CD14-positive monocyte (primary cell): Measurements from ENCODE around the gene ARL14EPL. TPM values are rescaled to one million over a fixed set of nuclear protein-coding genes. Genes with fewer than 3 reads are reported as not detected.

ENCODE experiments used
- DNase-seq, 3 donors: peaks; one replicate each; pipeline ENCODE4 v3.0.0-alpha.2; 2011 to 2022
- H2AFZ ChIP-seq: 2 replicates; pipeline ENCODE4 v1.6.0; 2012; ENCODE audit warnings: mild to moderate bottlenecking, low read depth, low read length, inconsistent platforms; ENCODE audit not compliant: insufficient read depth, poor library complexity, severe bottlenecking
- H3K27ac ChIP-seq, 2 donors: 1 replicate in 1 of 2; 2 replicates in 1 of 2; pipeline ENCODE4 v1.5.1; 2012 to 2013; ENCODE audit warnings: low read length in 2 of 2, control low read depth in 1 of 2, inconsistent platforms in 1 of 2, low read depth in 1 of 2, mild to moderate bottlenecking in 1 of 2
- H3K27me3 ChIP-seq, 2 donors: one replicate each; pipeline versions ENCODE4 v1.6.0 to v1.6.1; 2011 to 2013; ENCODE audit warnings: low read length in 2 of 2; ENCODE audit not compliant: control insufficient read depth in 2 of 2, insufficient read depth in 2 of 2
- H3K36me3 ChIP-seq, 2 donors: replicated peaks in 1 of 2; 1 replicate in 1 of 2; 2 replicates in 1 of 2; pipeline versions ENCODE4 v1.5.1 to v1.6.1; 2012 to 2013; ENCODE audit warnings: low read length in 2 of 2, control low read depth in 1 of 2, inconsistent platforms in 1 of 2, mild to moderate bottlenecking in 1 of 2; ENCODE audit not compliant: insufficient read depth in 2 of 2, control insufficient read depth in 1 of 2
- H3K4me1 ChIP-seq, 2 donors: 1 replicate in 1 of 2; 2 replicates in 1 of 2; pipeline versions ENCODE4 v1.5.1 to v1.6.1; 2012 to 2013; ENCODE audit warnings: low read length in 2 of 2, control low read depth in 1 of 2, inconsistent platforms in 1 of 2, mild to moderate bottlenecking in 1 of 2, moderate library complexity in 1 of 2; ENCODE audit not compliant: insufficient read depth in 2 of 2, control insufficient read depth in 1 of 2
- H3K4me2 ChIP-seq: replicated peaks from 2 replicates; pipeline ENCODE3; 2012; ENCODE audit warnings: low read length, moderate library complexity, mild to moderate bottlenecking; ENCODE audit not compliant: poor library complexity, severe bottlenecking; ENCODE audit errors: extremely low read depth
- H3K4me3 ChIP-seq, 3 experiments: fragments of 200-600 bp in 1 of 3; sonication (generic) in 1 of 3; replicated peaks in 1 of 3; 1 replicate in 2 of 3; 2 replicates in 1 of 3; pipeline ENCODE4 v1.5.1; 2011 to 2013; ENCODE audit warnings: low read length in 3 of 3, mild to moderate bottlenecking in 3 of 3, control low read depth in 2 of 3, low read depth in 2 of 3, inconsistent platforms in 1 of 3, moderate library complexity in 1 of 3
- H3K79me2 ChIP-seq: 2 replicates; pipeline ENCODE4 v1.6.0; 2012; ENCODE audit warnings: mild to moderate bottlenecking, control low read depth, inconsistent platforms, low read length, moderate library complexity; ENCODE audit not compliant: insufficient read depth
- H3K9ac ChIP-seq: 2 replicates; pipeline ENCODE4 v1.6.0; 2017; ENCODE audit warnings: low read length, mild to moderate bottlenecking; ENCODE audit not compliant: insufficient read depth, poor library complexity, severe bottlenecking
- H3K9me3 ChIP-seq, 2 donors: replicated peaks in 1 of 2; 1 replicate in 1 of 2; 2 replicates in 1 of 2; pipeline versions ENCODE4 v1.5.1 to v1.6.1; 2012 to 2013; ENCODE audit warnings: low read length in 2 of 2, control low read depth in 1 of 2; ENCODE audit not compliant: control insufficient read depth in 1 of 2, insufficient read depth in 1 of 2
- H4K20me1 ChIP-seq: 2 replicates; pipeline ENCODE4 v1.6.0; 2012; ENCODE audit warnings: mild to moderate bottlenecking, low read length, control low read depth, moderate library complexity; ENCODE audit not compliant: insufficient read depth
- H3K27ac Mint-ChIP-seq, 7 donors: one replicate each; pipeline ENCODE4 v1.8.0; 2020; ENCODE audit warnings: mild to moderate bottlenecking in 7 of 7, mixed read lengths in 7 of 7, moderate library complexity in 6 of 7, inconsistent platforms in 2 of 7
- H3K27me3 Mint-ChIP-seq, 3 donors: one replicate each; pipeline ENCODE4 v1.8.0; 2021 to 2022; ENCODE audit warnings: low read depth in 3 of 3, mild to moderate bottlenecking in 3 of 3, mixed read lengths in 3 of 3, moderate library complexity in 3 of 3, inconsistent platforms in 1 of 3
- H3K36me3 Mint-ChIP-seq, 2 donors: one replicate each; pipeline ENCODE4 v1.8.0; 2020; ENCODE audit warnings: mixed read lengths in 2 of 2, inconsistent platforms in 1 of 2, mild to moderate bottlenecking in 1 of 2
- H3K4me1 Mint-ChIP-seq: one replicate; pipeline ENCODE4 v1.8.0; 2020; ENCODE audit warnings: mild to moderate bottlenecking, mixed read lengths
- H3K4me3 Mint-ChIP-seq, 2 donors: one replicate each; pipeline ENCODE4 v1.8.0; 2020; ENCODE audit warnings: mild to moderate bottlenecking in 2 of 2, mixed read lengths in 2 of 2, moderate library complexity in 1 of 2
- H3K9me3 Mint-ChIP-seq, 7 donors: one replicate each; pipeline ENCODE4 v1.8.0; 2020 to 2022; ENCODE audit warnings: mixed read lengths in 7 of 7, mild to moderate bottlenecking in 6 of 7, moderate library complexity in 6 of 7, inconsistent platforms in 2 of 7
- CTCF ChIP-seq: fragments of 200-600 bp; IDR thresholded peaks from one replicate; pipeline ENCODE4 v1.8.0; 2022; ENCODE audit warnings: antibody characterized with exemption, mild to moderate bottlenecking
- WGBS: methylation state at CpG from one replicate; pipeline ENCODE4 v1.1.5; 2013; ENCODE audit warnings: missing lambda C conversion rate; ENCODE audit not compliant: insufficient coverage; 5-methylcytosine and 5-hydroxymethylcytosine counted together
- intact Hi-C, 2 donors: fragments of 100-400 bp; cut with micrococcal nuclease; formaldehyde crosslinking; loops; one replicate each; pipeline versions ENCODE4 v1.15.0 to v1.15.1; 2023
- polyA plus RNA-seq, 3 donors: library from polyadenylated mRNA; depleted of rRNA in 1 of 3; unstranded in 2 of 3; stranded (reverse) in 1 of 3; fragments of 300-500 nt in 2 of 3; fragments of >200 nt in 1 of 3; fragmentation: Illumina TruSeq in 2 of 3; gene quantifications; 1 replicate in 2 of 3; 2 replicates in 1 of 3; pipeline ENCODE4 v1.2.3, GENCODE V29; 2012 to 2021

The ARL14EPL gene
- polyA plus RNA-seq, 3 donors, result 0.11 TPM; not detected in 2

- Mint-ChIP-seq H3K4me3 (no peak overlapping the region), H3K4me1 (no peaks in the 10 kb centered on the region), H3K27ac (no peak overlapping the region), H3K27me3 (peaks cover 0 to 5% (median 5%) of the 10 kb centered on the region in 3 donors), H3K9me3 (no peaks in the 10 kb centered on the region), H3K36me3 (no peaks in the 10 kb centered on the region)
- peak; percentile 89 for TF ChIP-seq CTCF
- Histone ChIP-seq H3K9ac (no peak overlapping the region), H3K27me3 (no peaks in the 10 kb centered on the region), H3K36me3 (no peaks in the 10 kb centered on the region), H3K4me2 (no peak overlapping the region), H3K9me3 (no peaks in the 10 kb centered on the region), H3K4me3 (no peak overlapping the region), H2AFZ (no peak overlapping the region), H4K20me1 (no peaks in the 10 kb centered on the region), H3K4me1 (no peaks in the 10 kb centered on the region), H3K27ac (no peak overlapping the region), H3K79me2 (no peaks in the 10 kb centered on the region)
- WGBS, result no CpG with 5 or more reads among the region's 4 CpGs
- peak; percentile 34 to 46 (median 43) for DNase-seq
- intact Hi-C loops, result no loop called here
Observed at GRCh38 chr5:116068028-116068632, 35.9 kb downstream of the ARL14EPL start.

- intact Hi-C loops, result no loop called here
- TF ChIP-seq CTCF, result no peak
- WGBS, result no CpG with 5 or more reads among the region's 1 CpG
Observed at GRCh38 chr5:116071211-116071610, 38.9 kb downstream of the ARL14EPL start.

More at GRCh38 chr5:116071211-116071610, 38.9 kb downstream of the ARL14EPL start:
- Histone ChIP-seq H3K27me3 (no peaks in the 10 kb centered on the region), H3K9me3 (no peaks in the 10 kb centered on the region), H4K20me1 (no peaks in the 10 kb centered on the region), H3K4me1 (peaks cover 2% of the 10 kb centered on the region in 2 donors), H3K4me3 (no peak overlapping the region), H3K9ac (no peak overlapping the region), H3K79me2 (no peaks in the 10 kb centered on the region), H3K4me2 (no peak overlapping the region), H3K36me3 (no peaks in the 10 kb centered on the region), H3K27ac (no peak overlapping the region), H2AFZ (no peak overlapping the region)
- H3K4me1 Mint-ChIP-seq, result peaks cover 8% of the 10 kb centered on the region
- no peak for DNase-seq
- H3K27me3 Mint-ChIP-seq, result peaks cover 0 to 5% (median 2%) of the 10 kb centered on the region in 3 donors
- H3K27ac Mint-ChIP-seq, result no peak overlapping the region
- H3K4me3 Mint-ChIP-seq, result no peak overlapping the region
- H3K36me3 Mint-ChIP-seq, result no peaks in the 10 kb centered on the region
- peaks cover 0 to 2% (median 0%) of the 10 kb centered on the region in 7 donors for H3K9me3 Mint-ChIP-seq
